IMR-90 (cell line): ENCODE measurements around the gene RFTN2.

Experiments used
- BHLHE40 ChIP-seq: fragments of 150-350 bp; IDR thresholded peaks from 2 replicates; pipeline ENCODE4 v1.6.1; 2016; ENCODE audit warnings: mild to moderate bottlenecking, low read depth, low read length
- CEBPB ChIP-seq: IDR thresholded peaks from 2 replicates; pipeline ENCODE4 v1.6.1; 2012; ENCODE audit warnings: low read depth, low read length, improper control_type of control experiment
- CTCF ChIP-seq: conservative IDR thresholded peaks from 2 replicates; pipeline ENCODE4 v1.5.1; 2012; ENCODE audit warnings: mild to moderate bottlenecking, low read depth, low read length, improper control_type of control experiment
- POLR2A ChIP-seq: IDR thresholded peaks from 2 replicates; pipeline ENCODE4 v1.6.1; 2012; ENCODE audit warnings: mild to moderate bottlenecking, low read depth, low read length

DNA sequence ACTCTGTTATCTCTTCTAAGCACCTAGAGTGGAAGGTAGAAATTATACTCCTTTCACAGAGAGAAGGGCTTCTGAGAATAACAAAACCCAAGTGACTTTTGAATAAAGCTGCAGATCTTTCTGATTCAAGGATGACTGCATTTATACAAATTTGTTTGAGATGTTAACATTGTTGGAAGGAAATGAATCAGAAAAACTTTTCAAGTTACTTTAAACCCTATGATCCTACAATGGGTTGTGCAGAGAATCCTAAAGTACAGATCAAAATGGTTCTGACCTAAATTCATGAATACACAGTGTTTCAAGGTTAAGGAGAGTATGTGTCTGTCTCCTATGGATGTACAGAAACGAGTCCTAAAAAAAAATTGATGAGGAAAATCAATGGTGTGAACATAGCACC is 1.8 kb downstream of the RFTN2 start:
- TF ChIP-seq CTCF (no peak), CEBPB (no peak), POLR2A (no peak), BHLHE40 (no peak)
